NCI-H524 treated with DMSO at 0.1 percent for 48 hours (cell line): ENCODE measurements around the gene MAPKAPK2.
A peak's percentile ranks its signal among the peaks of the same experiment; 100 is the strongest.

Source experiments
- DNase-seq: peaks from one replicate; lab custom pipeline; 2025; lab: John Stamatoyannopoulos, UW

Gene MAPKAPK2

GRCh38 chr1:206722751-206723461 lies 38.2 kb downstream of the MAPKAPK2 start:
- no peak for DNase-seq

GRCh38 chr1:206723462-206723804 lies 38.7 kb downstream of the MAPKAPK2 start:
- DNase-seq: no peak

- no peak for DNase-seq
Measured at GRCh38 chr1:206723805-206724472, 39.2 kb downstream of the MAPKAPK2 start.

GRCh38 chr1:206725109-206725963 lies 40.6 kb downstream of the MAPKAPK2 start:
- DNase-seq: no peak

GRCh38 chr1:206727981-206728696 lies 43.4 kb downstream of the MAPKAPK2 start:
- no peak for DNase-seq

GRCh38 chr1:206728697-206728987 lies 43.9 kb downstream of the MAPKAPK2 start:
- DNase-seq: no peak

- no peak for DNase-seq
Measured at GRCh38 chr1:206729050-206729449, 44.3 kb downstream of the MAPKAPK2 start.

GRCh38 chr1:206729507-206729906 lies 44.8 kb downstream of the MAPKAPK2 start:
- no peak for DNase-seq

GRCh38 chr1:206732508-206732907 lies 47.8 kb downstream of the MAPKAPK2 start:
- no peak for DNase-seq

GRCh38 chr1:206732992-206733391 lies 48.3 kb downstream of the MAPKAPK2 start:
- DNase-seq: no peak

- no peak for DNase-seq
Measured at GRCh38 chr1:206734499-206735142, 49.9 kb downstream of the MAPKAPK2 start.

GRCh38 chr1:206735553-206736031 lies 50.9 kb downstream of the MAPKAPK2 start:
- no peak for DNase-seq

- DNase-seq: no peak
Measured at GRCh38 chr1:206736878-206737728, 52.4 kb downstream of the MAPKAPK2 start.

GRCh38 chr1:206737729-206738201 lies 53.1 kb downstream of the MAPKAPK2 start:
- DNase-seq: no peak

GRCh38 chr1:206738370-206739366 lies 54.0 kb downstream of the MAPKAPK2 start:
- DNase-seq: peak; percentile 17

- DNase-seq: no peak
Measured at GRCh38 chr1:206739411-206740076, 54.8 kb downstream of the MAPKAPK2 start.

GRCh38 chr1:206741142-206741701 lies 56.5 kb downstream of the MAPKAPK2 start:
- DNase-seq: no peak

- DNase-seq: no peak
Measured at GRCh38 chr1:206742719-206743383, 58.1 kb downstream of the MAPKAPK2 start.
